ENCODE results near the gene FBH1.

The FBH1 gene

GRCh38 chr10:5943536-5943935, 53.5 kb downstream of the FBH1 start:
- H4K8ac ChIP-seq (ENCODE audit: low read length), result peak overlapping the region; percentile 66
- no peak overlapping the region for H2BK120ac ChIP-seq (ENCODE audit: low read depth, low read length)
- no peaks in the 10 kb centered on the region for H3K9me3 ChIP-seq (ENCODE audit: control insufficient read depth, low read length)
- peak overlapping the region; percentile 77 for H4K91ac ChIP-seq (ENCODE audit: low read length)
- H3K4me2 ChIP-seq (ENCODE audit: low read length, poor library complexity, severe bottlenecking), result no peak overlapping the region
- H3K27ac ChIP-seq (ENCODE audit: low read length, poor library complexity, severe bottlenecking), result no peak overlapping the region
- H2BK15ac ChIP-seq (ENCODE audit: low read depth, poor library complexity, severe bottlenecking), result no peak overlapping the region
- H3K4me3 ChIP-seq (ENCODE audit: insufficient read depth in 1 of 2, low read depth in 1 of 2, low read length in 2 of 2), result peak overlapping the region in 1 of 2 experiments; percentile 53
- no peak overlapping the region for H3K18ac ChIP-seq (ENCODE audit: low read depth in 1 of 2, low read length in 2 of 2)
- H3K23ac ChIP-seq (ENCODE audit: low read length in 2 of 2), result no peak overlapping the region
- peak overlapping the region; percentile 87 for H3K9ac ChIP-seq (ENCODE audit: low read length)
- H3K36me3 ChIP-seq (ENCODE audit: control insufficient read depth in 1 of 2, insufficient read depth in 2 of 2, low read depth in 1 of 2, low read length in 2 of 2), result peaks cover 5% of the 10 kb centered on the region in 2 experiments
- WGBS, result 83% methylated on average over 9 of the region's 15 CpGs
- H3K14ac ChIP-seq (ENCODE audit: low read length in 2 of 2), result no peak overlapping the region
- peak overlapping the region in 1 of 2 experiments; percentile 68 for H3K4ac ChIP-seq (ENCODE audit: low read depth in 1 of 2, low read length in 2 of 2)
- no peak overlapping the region for H2AK5ac ChIP-seq (ENCODE audit: low read length, severe bottlenecking)
- H2AFZ ChIP-seq (ENCODE audit: low read depth, low read length), result no peak overlapping the region
- H2BK12ac ChIP-seq (ENCODE audit: low read length in 2 of 2), result peak overlapping the region in 1 of 2 experiments; percentile 82
- DNase-seq, result no peak
- H3K27me3 ChIP-seq (ENCODE audit: control insufficient read depth in 1 of 2, insufficient read depth in 1 of 2, low read length in 2 of 2), result peaks cover 0 to 12% of the 10 kb centered on the region in 2 experiments
- peaks cover 6% of the 10 kb centered on the region for H3K4me1 ChIP-seq (ENCODE audit: control insufficient read depth, insufficient read depth, low read depth, low read length)
- H2BK5ac ChIP-seq (ENCODE audit: low read depth, low read length, poor library complexity, severe bottlenecking), result no peak overlapping the region
- H3K79me1 ChIP-seq (replicated peaks; ENCODE audit: low read length, poor library complexity, severe bottlenecking), result no peaks in the 10 kb centered on the region

GRCh38 chr10:5944389-5945189, 54.5 kb downstream of the FBH1 start:
- peak overlapping the region in 1 of 2 experiments; percentile 70 for H3K4me3 ChIP-seq (ENCODE audit: insufficient read depth in 1 of 2, low read depth in 1 of 2, low read length in 2 of 2)
- peaks cover 0 to 5% of the 10 kb centered on the region in 2 experiments for H3K36me3 ChIP-seq (ENCODE audit: control insufficient read depth in 1 of 2, insufficient read depth in 2 of 2, low read depth in 1 of 2, low read length in 2 of 2)
- H3K14ac ChIP-seq (ENCODE audit: low read length in 2 of 2), result no peak overlapping the region
- DNase-seq, result peak; percentile 98
- WGBS, result 75% methylated on average over 6 of the region's 7 CpGs
- H2BK120ac ChIP-seq (ENCODE audit: low read depth, low read length), result no peak overlapping the region
- no peak overlapping the region for H3K18ac ChIP-seq (ENCODE audit: low read depth in 1 of 2, low read length in 2 of 2)
- H3K27ac ChIP-seq (ENCODE audit: low read length, poor library complexity, severe bottlenecking), result no peak overlapping the region
- H2AK5ac ChIP-seq (ENCODE audit: low read length, severe bottlenecking), result no peak overlapping the region
- no peak overlapping the region for H2BK5ac ChIP-seq (ENCODE audit: low read depth, low read length, poor library complexity, severe bottlenecking)
- H3K79me1 ChIP-seq (replicated peaks; ENCODE audit: low read length, poor library complexity, severe bottlenecking), result no peaks in the 10 kb centered on the region
- no peak overlapping the region for H2BK15ac ChIP-seq (ENCODE audit: low read depth, poor library complexity, severe bottlenecking)
- H4K91ac ChIP-seq (ENCODE audit: low read length), result no peak overlapping the region
- peak overlapping the region in 1 of 2 experiments; percentile 47 for H3K4ac ChIP-seq (ENCODE audit: low read depth in 1 of 2, low read length in 2 of 2)
- peaks cover 0 to 16% of the 10 kb centered on the region in 2 experiments for H3K27me3 ChIP-seq (ENCODE audit: control insufficient read depth in 1 of 2, insufficient read depth in 1 of 2, low read length in 2 of 2)
- H3K9me3 ChIP-seq (ENCODE audit: control insufficient read depth, low read length), result no peaks in the 10 kb centered on the region
- no peak overlapping the region for H3K4me2 ChIP-seq (ENCODE audit: low read length, poor library complexity, severe bottlenecking)
- no peak overlapping the region for H4K8ac ChIP-seq (ENCODE audit: low read length)
- no peak overlapping the region for H3K23ac ChIP-seq (ENCODE audit: low read length in 2 of 2)
- peak overlapping the region in 1 of 2 experiments; percentile 43 for H2BK12ac ChIP-seq (ENCODE audit: low read length in 2 of 2)
- H2AFZ ChIP-seq (ENCODE audit: low read depth, low read length), result no peak overlapping the region
- peak overlapping the region; percentile 87 for H3K9ac ChIP-seq (ENCODE audit: low read length)
- peaks cover 7% of the 10 kb centered on the region for H3K4me1 ChIP-seq (ENCODE audit: control insufficient read depth, insufficient read depth, low read depth, low read length)

GRCh38 chr10:5945190-5945509, 55.1 kb downstream of the FBH1 start:
- H4K8ac ChIP-seq (ENCODE audit: low read length), result peak overlapping the region; percentile 95
- peak overlapping the region; percentile 78 for H2BK15ac ChIP-seq (ENCODE audit: low read depth, poor library complexity, severe bottlenecking)
- peak overlapping the region in 1 of 2 experiments; percentile 68 for H3K4ac ChIP-seq (ENCODE audit: low read depth in 1 of 2, low read length in 2 of 2)
- no peak overlapping the region for H3K23ac ChIP-seq (ENCODE audit: low read length in 2 of 2)
- H3K18ac ChIP-seq (ENCODE audit: low read depth in 1 of 2, low read length in 2 of 2), result peak overlapping the region; percentile 72 to 92
- no peaks in the 10 kb centered on the region for H3K9me3 ChIP-seq (ENCODE audit: control insufficient read depth, low read length)
- no peak overlapping the region for H2AK5ac ChIP-seq (ENCODE audit: low read length, severe bottlenecking)
- peak overlapping the region; percentile 79 to 85 for H2BK12ac ChIP-seq (ENCODE audit: low read length in 2 of 2)
- H3K4me1 ChIP-seq (ENCODE audit: control insufficient read depth, insufficient read depth, low read depth, low read length), result peaks cover 7% of the 10 kb centered on the region
- no peak for DNase-seq
- H3K4me3 ChIP-seq (ENCODE audit: insufficient read depth in 1 of 2, low read depth in 1 of 2, low read length in 2 of 2), result peak overlapping the region in 1 of 2 experiments; percentile 70
- H3K27ac ChIP-seq (ENCODE audit: low read length, poor library complexity, severe bottlenecking), result no peak overlapping the region
- peak overlapping the region; percentile 77 for H4K91ac ChIP-seq (ENCODE audit: low read length)
- 93% methylated on average over 9 of the region's 9 CpGs for WGBS
- peaks cover 0 to 16% of the 10 kb centered on the region in 2 experiments for H3K27me3 ChIP-seq (ENCODE audit: control insufficient read depth in 1 of 2, insufficient read depth in 1 of 2, low read length in 2 of 2)
- H2BK5ac ChIP-seq (ENCODE audit: low read depth, low read length, poor library complexity, severe bottlenecking), result no peak overlapping the region
- no peaks in the 10 kb centered on the region for H3K79me1 ChIP-seq (replicated peaks; ENCODE audit: low read length, poor library complexity, severe bottlenecking)
- peak overlapping the region; percentile 87 for H3K9ac ChIP-seq (ENCODE audit: low read length)
- no peak overlapping the region for H3K14ac ChIP-seq (ENCODE audit: low read length in 2 of 2)
- H3K4me2 ChIP-seq (ENCODE audit: low read length, poor library complexity, severe bottlenecking), result no peak overlapping the region
- peaks cover 0 to 3% of the 10 kb centered on the region in 2 experiments for H3K36me3 ChIP-seq (ENCODE audit: control insufficient read depth in 1 of 2, insufficient read depth in 2 of 2, low read depth in 1 of 2, low read length in 2 of 2)
- no peak overlapping the region for H2AFZ ChIP-seq (ENCODE audit: low read depth, low read length)
- H2BK120ac ChIP-seq (ENCODE audit: low read depth, low read length), result peak overlapping the region; percentile 62

GRCh38 chr10:5945561-5946418, 55.7 kb downstream of the FBH1 start:
- H2BK120ac ChIP-seq (ENCODE audit: low read depth, low read length), result peak overlapping the region; percentile 73
- no peak overlapping the region for H2BK15ac ChIP-seq (ENCODE audit: low read depth, poor library complexity, severe bottlenecking)
- peak overlapping the region in 1 of 2 experiments; percentile 61 for H3K14ac ChIP-seq (ENCODE audit: low read length in 2 of 2)
- peak overlapping the region; percentile 87 for H3K9ac ChIP-seq (ENCODE audit: low read length)
- no peaks in the 10 kb centered on the region for H3K36me3 ChIP-seq (ENCODE audit: control insufficient read depth in 1 of 2, insufficient read depth in 2 of 2, low read depth in 1 of 2, low read length in 2 of 2)
- H3K4me1 ChIP-seq (ENCODE audit: control insufficient read depth, insufficient read depth, low read depth, low read length), result peaks cover 9% of the 10 kb centered on the region
- 64% methylated on average over 20 of the region's 21 CpGs for WGBS
- peak overlapping the region; percentile 88 to 96 for H3K18ac ChIP-seq (ENCODE audit: low read depth in 1 of 2, low read length in 2 of 2)
- H2BK12ac ChIP-seq (ENCODE audit: low read length in 2 of 2), result peak overlapping the region; percentile 89 to 91
- H2BK5ac ChIP-seq (ENCODE audit: low read depth, low read length, poor library complexity, severe bottlenecking), result no peak overlapping the region
- peaks cover 0 to 16% of the 10 kb centered on the region in 2 experiments for H3K27me3 ChIP-seq (ENCODE audit: control insufficient read depth in 1 of 2, insufficient read depth in 1 of 2, low read length in 2 of 2)
- no peak overlapping the region for H3K23ac ChIP-seq (ENCODE audit: low read length in 2 of 2)
- H2AFZ ChIP-seq (ENCODE audit: low read depth, low read length), result peak overlapping the region; percentile 34
- no peak overlapping the region for H2AK5ac ChIP-seq (ENCODE audit: low read length, severe bottlenecking)
- H3K4me3 ChIP-seq (ENCODE audit: insufficient read depth in 1 of 2, low read depth in 1 of 2, low read length in 2 of 2), result peak overlapping the region in 1 of 2 experiments; percentile 70
- H3K27ac ChIP-seq (ENCODE audit: low read length, poor library complexity, severe bottlenecking), result no peak overlapping the region
- H3K4me2 ChIP-seq (ENCODE audit: low read length, poor library complexity, severe bottlenecking), result no peak overlapping the region
- no peaks in the 10 kb centered on the region for H3K79me1 ChIP-seq (replicated peaks; ENCODE audit: low read length, poor library complexity, severe bottlenecking)
- DNase-seq, result peak; percentile 86
- peak overlapping the region; percentile 68 to 81 for H3K4ac ChIP-seq (ENCODE audit: low read depth in 1 of 2, low read length in 2 of 2)
- no peaks in the 10 kb centered on the region for H3K9me3 ChIP-seq (ENCODE audit: control insufficient read depth, low read length)
- peak overlapping the region; percentile 92 for H4K91ac ChIP-seq (ENCODE audit: low read length)
- peak overlapping the region; percentile 95 for H4K8ac ChIP-seq (ENCODE audit: low read length)
